Aorta (tissue), 5 donors: ENCODE results near the gene NCAM2. TPM values are rescaled to one million over a fixed set of nuclear protein-coding genes. Genes with fewer than 3 reads are reported as not detected.

Experiments
- ATAC-seq: fragments of 200-7000 bp; cut with Tn5 transposase; one replicate; pipeline ENCODE4 v1.9.1; 2022; ENCODE audit warnings: moderate library complexity; ENCODE audit not compliant: low FRiP score
- DNase-seq, 2 donors: peaks; one replicate each; pipeline ENCODE4 v3.0.0-alpha.2; 2020
- H3K27ac ChIP-seq, 2 donors: one replicate each; pipeline ENCODE4 v1.5.1; 2013; ENCODE audit warnings: low read length in 2 of 2, mild to moderate bottlenecking in 2 of 2, moderate library complexity in 2 of 2, control low read depth in 1 of 2, inconsistent platforms in 1 of 2, low read depth in 1 of 2
- H3K27me3 ChIP-seq, 2 donors: one replicate each; pipeline ENCODE4 v1.6.1; 2013; ENCODE audit warnings: control low read depth in 1 of 2, low read length in 1 of 2, mild to moderate bottlenecking in 1 of 2, moderate library complexity in 1 of 2; ENCODE audit not compliant: insufficient read depth in 2 of 2, control insufficient read depth in 1 of 2
- H3K36me3 ChIP-seq, 2 donors: one replicate each; pipeline ENCODE4 v1.6.1; 2013; ENCODE audit warnings: control low read depth in 1 of 2, low read length in 1 of 2, mild to moderate bottlenecking in 1 of 2; ENCODE audit not compliant: insufficient read depth in 2 of 2, control insufficient read depth in 1 of 2
- H3K4me1 ChIP-seq, 2 donors: one replicate each; pipeline ENCODE4 v1.6.1; 2013; ENCODE audit warnings: low read length in 2 of 2, control low read depth in 1 of 2, mild to moderate bottlenecking in 1 of 2, moderate library complexity in 1 of 2; ENCODE audit not compliant: insufficient read depth in 2 of 2, control insufficient read depth in 1 of 2
- H3K4me3 ChIP-seq, 2 donors: one replicate each; pipeline ENCODE4 v1.5.1; 2013; ENCODE audit warnings: low read length in 2 of 2, control low read depth in 1 of 2, mild to moderate bottlenecking in 1 of 2
- H3K9me3 ChIP-seq: one replicate; pipeline ENCODE4 v1.6.1; 2013; ENCODE audit warnings: mild to moderate bottlenecking, low read length; ENCODE audit not compliant: control insufficient read depth
- WGBS, 2 donors: extraction: QIAGEN DNeasy Blood & Tissue Kit; methylation state at CpG; one replicate each; pipeline ENCODE4 v1.1.7; 2013; 5-methylcytosine and 5-hydroxymethylcytosine counted together
- intact Hi-C, 2 donors: fragments of 100-400 bp; cut with DNase I; formaldehyde crosslinking; loops; one replicate each; pipeline versions ENCODE4 v1.14.2 to v1.15.0; 2022
- polyA plus RNA-seq, 2 donors: library from polyadenylated mRNA; stranded (reverse); fragments of 200-250 nt; gene quantifications; one replicate each; pipeline ENCODE4 v1.2.3, GENCODE V29; 2013
- total RNA-seq, 2 donors: library from RNA; stranded (reverse); fragmentation: NEBNext Ultra II Directional; extraction: Animal tissue kit (Norgen Biotek cat#: 25700); gene quantifications; one replicate each; pipeline ENCODE4 v1.2.1, GENCODE V29; 2021
- donor health status: healthy with polysubstance abuse.
- donor health status: Bipolar disorder and iron deficiency.
- donor health status: DM: no; HTN: no; CAD: no.
- donor health status: DM: no; HTN: no; CAD: no.
- donor health status: DM: yes; HTN: yes; CAD: no.

Gene NCAM2
- total and polyA plus RNA-seq, 4 donors: 0.13 to 8.7 (median 2.7) TPM

- Histone ChIP-seq H3K27ac (no peak overlapping the region), H3K9me3 (no peaks in the 10 kb centered on the region), H3K27me3 (peaks cover 0 to 2% of the 10 kb centered on the region in 2 donors), H3K4me3 (no peak overlapping the region), H3K36me3 (no peaks in the 10 kb centered on the region), H3K4me1 (no peaks in the 10 kb centered on the region)
- ATAC-seq (no peak), DNase-seq (no peak)
- intact Hi-C loops: no loop called here
Observed at GRCh38 chr21:21067375-21067774, 69.2 kb downstream of the NCAM2 start.

- H3K4me3 ChIP-seq: no peak overlapping the region
- H3K27ac ChIP-seq: no peak overlapping the region
- no peaks in the 10 kb centered on the region for H3K27me3 ChIP-seq
- intact Hi-C loops: no loop called here
- 76 to 81% methylated on average over 3 of the region's 3 CpGs for WGBS, 2 donors
- ATAC-seq (no peak), DNase-seq (no peak)
- no peaks in the 10 kb centered on the region for H3K36me3 ChIP-seq
- no peaks in the 10 kb centered on the region for H3K9me3 ChIP-seq
- H3K4me1 ChIP-seq: no peaks in the 10 kb centered on the region
Observed at GRCh38 chr21:21074305-21074704, 76.1 kb downstream of the NCAM2 start.

DNA sequence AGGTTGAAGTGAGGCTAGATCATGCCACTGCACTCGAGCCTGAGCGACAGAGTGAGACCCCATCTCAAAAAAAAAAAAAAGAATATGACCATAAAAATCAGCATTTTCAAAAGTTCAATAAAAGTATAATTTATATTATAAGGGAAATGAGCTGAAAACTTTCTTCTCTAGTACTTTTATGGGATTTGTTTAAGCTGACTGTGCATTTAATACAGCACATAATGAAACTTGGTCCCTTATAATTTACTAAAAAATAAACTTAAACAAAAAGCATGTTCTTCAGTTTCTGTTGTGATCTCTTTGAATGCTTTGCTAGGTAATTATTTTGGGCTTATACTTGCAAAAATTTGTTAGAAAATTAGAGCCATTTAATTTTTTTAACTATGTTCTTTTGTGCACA, 77.8 kb downstream of the NCAM2 start:
- Histone ChIP-seq H3K4me3 (no peak overlapping the region), H3K9me3 (no peaks in the 10 kb centered on the region), H3K36me3 (no peaks in the 10 kb centered on the region), H3K4me1 (no peaks in the 10 kb centered on the region), H3K27me3 (no peaks in the 10 kb centered on the region), H3K27ac (no peak overlapping the region)
- ATAC-seq (no peak), DNase-seq (no peak)
- intact Hi-C loops: no loop called here
- 84 to 91% methylated on average over 2 of the region's 2 CpGs for WGBS, 2 donors

- no peaks in the 10 kb centered on the region for H3K4me1 ChIP-seq
- no peak overlapping the region for H3K4me3 ChIP-seq
- H3K36me3 ChIP-seq: no peaks in the 10 kb centered on the region
- WGBS, 2 donors: 38 to 45% methylated on average over 4 of the region's 4 CpGs
- no peaks in the 10 kb centered on the region for H3K27me3 ChIP-seq
- ATAC-seq (no peak), DNase-seq (no peak)
- H3K9me3 ChIP-seq: no peaks in the 10 kb centered on the region
- no peak overlapping the region for H3K27ac ChIP-seq
- intact Hi-C loops: no loop called here
Observed at GRCh38 chr21:21076491-21076890, 78.3 kb downstream of the NCAM2 start.

GRCh38 chr21:21079646-21080045, 81.4 kb downstream of the NCAM2 start:
- Histone ChIP-seq H3K4me1 (no peaks in the 10 kb centered on the region), H3K4me3 (no peak overlapping the region), H3K27me3 (no peaks in the 10 kb centered on the region), H3K27ac (no peak overlapping the region), H3K36me3 (no peaks in the 10 kb centered on the region), H3K9me3 (no peaks in the 10 kb centered on the region)
- ATAC-seq (no peak), DNase-seq (no peak)
- intact Hi-C loops: no loop called here

- ATAC-seq (no peak), DNase-seq (no peak)
- Histone ChIP-seq H3K27ac (no peak overlapping the region), H3K36me3 (no peaks in the 10 kb centered on the region), H3K9me3 (no peaks in the 10 kb centered on the region), H3K4me3 (no peak overlapping the region), H3K27me3 (no peaks in the 10 kb centered on the region), H3K4me1 (no peaks in the 10 kb centered on the region)
- WGBS, 2 donors: 22 to 47% methylated on average over 1 of the region's 1 CpG
- intact Hi-C loops: no loop called here
Observed at GRCh38 chr21:21084179-21084578, 86.0 kb downstream of the NCAM2 start.

- peaks cover 1% of the 10 kb centered on the region for H3K9me3 ChIP-seq
- H3K4me1 ChIP-seq: no peaks in the 10 kb centered on the region
- WGBS, 2 donors: 58 to 62% methylated on average over 3 of the region's 3 CpGs
- no peaks in the 10 kb centered on the region for H3K36me3 ChIP-seq
- no peak overlapping the region for H3K4me3 ChIP-seq
- intact Hi-C loops: no loop called here
- ATAC-seq (no peak), DNase-seq (no peak)
- H3K27me3 ChIP-seq: no peaks in the 10 kb centered on the region
- H3K27ac ChIP-seq: no peak overlapping the region
Observed at GRCh38 chr21:21085206-21085605, 87.0 kb downstream of the NCAM2 start.

GRCh38 chr21:21096956-21097355, 98.7 kb downstream of the NCAM2 start:
- H3K4me3 ChIP-seq: no peak overlapping the region
- no peaks in the 10 kb centered on the region for H3K9me3 ChIP-seq
- no peaks in the 10 kb centered on the region for H3K4me1 ChIP-seq
- DNase-seq (no peak), ATAC-seq (no peak)
- H3K36me3 ChIP-seq: no peaks in the 10 kb centered on the region
- H3K27ac ChIP-seq: no peak overlapping the region
- no peaks in the 10 kb centered on the region for H3K27me3 ChIP-seq
- 62 to 70% methylated on average over 5 of the region's 5 CpGs for WGBS, 2 donors
- intact Hi-C loops: no loop called here

DNA sequence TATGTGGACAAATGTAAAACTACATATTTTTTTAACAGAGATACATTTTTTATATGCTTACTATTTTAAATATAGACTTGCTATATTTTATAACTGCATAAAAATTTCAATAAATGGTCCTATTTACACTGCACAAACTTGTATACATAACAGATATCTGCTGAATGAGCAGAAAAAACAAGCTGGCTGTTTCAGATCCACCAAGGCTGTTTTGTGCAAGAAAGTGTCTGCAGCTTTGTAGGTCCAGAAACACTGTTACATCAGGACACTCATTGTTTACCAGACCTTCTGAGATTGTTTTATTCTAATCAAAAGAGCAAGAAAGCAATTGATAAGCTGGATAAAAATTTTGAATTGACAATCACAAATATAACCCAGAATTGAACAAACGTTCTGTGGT, 99.3 kb downstream of the NCAM2 start:
- intact Hi-C loops: no loop called here
- Histone ChIP-seq H3K27ac (no peak overlapping the region), H3K9me3 (no peaks in the 10 kb centered on the region), H3K27me3 (no peaks in the 10 kb centered on the region), H3K36me3 (no peaks in the 10 kb centered on the region), H3K4me1 (no peaks in the 10 kb centered on the region), H3K4me3 (no peak overlapping the region)
- WGBS, 2 donors: 58 to 64% methylated on average over 1 of the region's 1 CpG
- no peak for ATAC-seq
- DNase-seq: no peak
